Raji (cell line): Measurements from ENCODE around the gene FAM117B.

Experiments
- POLR2A ChIP-seq: IDR thresholded peaks from 2 replicates; pipeline ENCODE4 v1.6.1; 2011; ENCODE audit warnings: low read depth, low read length, control low read depth; ENCODE audit not compliant: insufficient read depth

The FAM117B gene

GRCh38 chr2:202627042-202627441 lies 7.7 kb upstream of the FAM117B start:
- TF ChIP-seq POLR2A: no peak

- no peak for TF ChIP-seq POLR2A
Measured at GRCh38 chr2:202628646-202629198, 6.0 kb upstream of the FAM117B start.

- no peak for TF ChIP-seq POLR2A
Measured at GRCh38 chr2:202632682-202633290, 2.0 kb upstream of the FAM117B start.

- no peak for TF ChIP-seq POLR2A
Measured at GRCh38 chr2:202633470-202633869, 1.3 kb upstream of the FAM117B start.

- TF ChIP-seq POLR2A: peak; percentile 52; the same call in 1 of the 2 replicates
Measured at GRCh38 chr2:202635428-202636212, 851 bp downstream of the FAM117B start.

GRCh38 chr2:202636213-202636513 lies 1.4 kb downstream of the FAM117B start:
- TF ChIP-seq POLR2A: no peak

GRCh38 chr2:202638721-202639120 lies 4.0 kb downstream of the FAM117B start:
- TF ChIP-seq POLR2A: no peak

- no peak for TF ChIP-seq POLR2A
Measured at GRCh38 chr2:202639231-202639630, 4.5 kb downstream of the FAM117B start.

GRCh38 chr2:202642567-202642966 lies 7.8 kb downstream of the FAM117B start:
- TF ChIP-seq POLR2A: no peak

- TF ChIP-seq POLR2A: no peak
Measured at GRCh38 chr2:202643012-202643858, 8.5 kb downstream of the FAM117B start.

GRCh38 chr2:202652119-202652518 lies 17.4 kb downstream of the FAM117B start:
- TF ChIP-seq POLR2A: no peak

GRCh38 chr2:202653890-202654289 lies 19.1 kb downstream of the FAM117B start:
- TF ChIP-seq POLR2A: no peak

- no peak for TF ChIP-seq POLR2A
Measured at GRCh38 chr2:202657876-202658275, 23.1 kb downstream of the FAM117B start.

- no peak for TF ChIP-seq POLR2A
Measured at GRCh38 chr2:202660796-202661195, 26.0 kb downstream of the FAM117B start.

GRCh38 chr2:202669841-202670240 lies 35.1 kb downstream of the FAM117B start:
- no peak for TF ChIP-seq POLR2A

GRCh38 chr2:202671317-202672035 lies 36.7 kb downstream of the FAM117B start:
- no peak for TF ChIP-seq POLR2A

- no peak for TF ChIP-seq POLR2A
Measured at GRCh38 chr2:202679980-202680379, 45.2 kb downstream of the FAM117B start.
